ENCODE measurements around the gene MYOF.

The MYOF gene

GRCh38 chr10:93464776-93465388, 17.3 kb downstream of the MYOF start:
- Histone ChIP-seq H3K4me3 (IDR thresholded peaks at IDR 0.05; ENCODE audit: insufficient read depth, low read depth, low read length) (no peak overlapping the region), H3K27ac (no peak overlapping the region), H3K79me2 (ENCODE audit: insufficient read depth, low read depth) (no peaks in the 10 kb centered on the region), H3K36me3 (ENCODE audit: insufficient read depth) (no peaks in the 10 kb centered on the region), H4K20me1 (ENCODE audit: insufficient read depth) (no peaks in the 10 kb centered on the region), H3K27me3 (ENCODE audit: insufficient read depth, low read depth) (no peaks in the 10 kb centered on the region), H3K9ac (no peak overlapping the region), H2AFZ (ENCODE audit: low read depth) (no peak overlapping the region), H3K4me1 (ENCODE audit: low read depth, poor library complexity, severe bottlenecking) (peaks cover 2% of the 10 kb centered on the region), H3K4me2 (no peak overlapping the region)
- TF ChIP-seq, protein P1, sequence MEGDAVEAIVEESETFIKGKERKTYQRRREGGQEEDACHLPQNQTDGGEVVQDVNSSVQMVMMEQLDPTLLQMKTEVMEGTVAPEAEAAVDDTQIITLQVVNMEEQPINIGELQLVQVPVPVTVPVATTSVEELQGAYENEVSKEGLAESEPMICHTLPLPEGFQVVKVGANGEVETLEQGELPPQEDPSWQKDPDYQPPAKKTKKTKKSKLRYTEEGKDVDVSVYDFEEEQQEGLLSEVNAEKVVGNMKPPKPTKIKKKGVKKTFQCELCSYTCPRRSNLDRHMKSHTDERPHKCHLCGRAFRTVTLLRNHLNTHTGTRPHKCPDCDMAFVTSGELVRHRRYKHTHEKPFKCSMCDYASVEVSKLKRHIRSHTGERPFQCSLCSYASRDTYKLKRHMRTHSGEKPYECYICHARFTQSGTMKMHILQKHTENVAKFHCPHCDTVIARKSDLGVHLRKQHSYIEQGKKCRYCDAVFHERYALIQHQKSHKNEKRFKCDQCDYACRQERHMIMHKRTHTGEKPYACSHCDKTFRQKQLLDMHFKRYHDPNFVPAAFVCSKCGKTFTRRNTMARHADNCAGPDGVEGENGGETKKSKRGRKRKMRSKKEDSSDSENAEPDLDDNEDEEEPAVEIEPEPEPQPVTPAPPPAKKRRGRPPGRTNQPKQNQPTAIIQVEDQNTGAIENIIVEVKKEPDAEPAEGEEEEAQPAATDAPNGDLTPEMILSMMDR (conservative IDR thresholded peaks at IDR 0.05; ENCODE audit: low read depth, low read length) = no peak

- H3K9ac ChIP-seq = no peak overlapping the region
- no peaks in the 10 kb centered on the region for H3K27me3 ChIP-seq (ENCODE audit: insufficient read depth, low read depth)
- H3K36me3 ChIP-seq (ENCODE audit: insufficient read depth) = no peaks in the 10 kb centered on the region
- no peak overlapping the region for H3K4me3 ChIP-seq (IDR thresholded peaks at IDR 0.05; ENCODE audit: insufficient read depth, low read depth, low read length)
- TF ChIP-seq, protein P1 (conservative IDR thresholded peaks at IDR 0.05; ENCODE audit: low read depth, low read length) = no peak
- H3K79me2 ChIP-seq (ENCODE audit: insufficient read depth, low read depth) = no peaks in the 10 kb centered on the region
- no peak overlapping the region for H3K27ac ChIP-seq
- no peak overlapping the region for H3K4me2 ChIP-seq
- H3K4me1 ChIP-seq (ENCODE audit: low read depth, poor library complexity, severe bottlenecking) = peaks cover 2% of the 10 kb centered on the region
- no peaks in the 10 kb centered on the region for H4K20me1 ChIP-seq (ENCODE audit: insufficient read depth)
- no peak overlapping the region for H2AFZ ChIP-seq (ENCODE audit: low read depth)
These were observed 18.2 kb downstream of the MYOF start for GRCh38 chr10:93463723-93464476.

GRCh38 chr10:93462881-93463280, 19.3 kb downstream of the MYOF start:
- Histone ChIP-seq H3K4me2 (no peak overlapping the region), H2AFZ (ENCODE audit: low read depth) (no peak overlapping the region), H4K20me1 (ENCODE audit: insufficient read depth) (no peaks in the 10 kb centered on the region), H3K79me2 (ENCODE audit: insufficient read depth, low read depth) (no peaks in the 10 kb centered on the region), H3K27ac (no peak overlapping the region), H3K27me3 (ENCODE audit: insufficient read depth, low read depth) (no peaks in the 10 kb centered on the region), H3K4me1 (ENCODE audit: low read depth, poor library complexity, severe bottlenecking) (peaks cover 2% of the 10 kb centered on the region), H3K9ac (no peak overlapping the region), H3K36me3 (ENCODE audit: insufficient read depth) (no peaks in the 10 kb centered on the region), H3K4me3 (IDR thresholded peaks at IDR 0.05; ENCODE audit: insufficient read depth, low read depth, low read length) (no peak overlapping the region)
- TF ChIP-seq, protein P1 (conservative IDR thresholded peaks at IDR 0.05; ENCODE audit: low read depth, low read length) = no peak

- H3K79me2 ChIP-seq (ENCODE audit: insufficient read depth, low read depth) = no peaks in the 10 kb centered on the region
- no peak overlapping the region for H3K27ac ChIP-seq
- H2AFZ ChIP-seq (ENCODE audit: low read depth) = no peak overlapping the region
- no peaks in the 10 kb centered on the region for H3K36me3 ChIP-seq (ENCODE audit: insufficient read depth)
- no peaks in the 10 kb centered on the region for H3K27me3 ChIP-seq (ENCODE audit: insufficient read depth, low read depth)
- H3K4me1 ChIP-seq (ENCODE audit: low read depth, poor library complexity, severe bottlenecking) = peaks cover 2% of the 10 kb centered on the region
- no peaks in the 10 kb centered on the region for H4K20me1 ChIP-seq (ENCODE audit: insufficient read depth)
- TF ChIP-seq, protein P1 (conservative IDR thresholded peaks at IDR 0.05; ENCODE audit: low read depth, low read length) = no peak
- no peak overlapping the region for H3K4me2 ChIP-seq
- H3K4me3 ChIP-seq (IDR thresholded peaks at IDR 0.05; ENCODE audit: insufficient read depth, low read depth, low read length) = no peak overlapping the region
- no peak overlapping the region for H3K9ac ChIP-seq
These were observed 19.8 kb downstream of the MYOF start for GRCh38 chr10:93462371-93462770.
